SK-N-SH treated with all-trans-retinoic acid at 6 μM for 48 hours (cell line): ENCODE data around the gene FARSB.

ENCODE experiments used
- ATAC-seq: fragments of 200-7000 bp; cut with Tn5 transposase; 3 replicates; pipeline ENCODE4 v1.9.1; 2020; ENCODE audit warnings: mild to moderate bottlenecking, moderate library complexity
- BACH2 ChIP-seq: fragments of 250-450 bp; sonication (Bioruptor Pico); IDR thresholded peaks from 2 replicates; pipeline ENCODE4 v1.9.0; 2021; ENCODE audit warnings: mild to moderate bottlenecking, borderline replicate concordance
- CSDC2 ChIP-seq: fragments of 250-450 bp; sonication (Bioruptor Pico); IDR thresholded peaks from 2 replicates; pipeline ENCODE4 v1.5.0; 2020; ENCODE audit warnings: mild to moderate bottlenecking, moderate library complexity
- ESRRG ChIP-seq: fragments of 250-450 bp; sonication (Bioruptor Pico); IDR thresholded peaks from 2 replicates; pipeline ENCODE4 v1.6.1; 2021; ENCODE audit warnings: mild to moderate bottlenecking
- GLIS3 ChIP-seq: fragments of 250-450 bp; sonication (Bioruptor Pico); IDR thresholded peaks from 2 replicates; pipeline ENCODE4 v1.5.0; 2020; ENCODE audit warnings: mild to moderate bottlenecking, moderate library complexity
- ISL1 ChIP-seq: fragments of 250-450 bp; sonication (Bioruptor Pico); IDR thresholded peaks from 2 replicates; pipeline ENCODE4 v2.1.2; 2022; ENCODE audit warnings: mild to moderate bottlenecking, moderate library complexity
- OSR1 ChIP-seq: fragments of 250-450 bp; sonication (Bioruptor Pico); IDR thresholded peaks from 2 replicates; pipeline ENCODE4 v1.8.0; 2022; ENCODE audit warnings: moderate library complexity, mild to moderate bottlenecking, inconsistent platforms
- PATZ1 ChIP-seq: fragments of 250-450 bp; sonication (Bioruptor Pico); IDR thresholded peaks from 2 replicates; pipeline ENCODE4 v1.8.0; 2020; ENCODE audit warnings: mild to moderate bottlenecking, moderate library complexity, borderline replicate concordance
- PPARA ChIP-seq: fragments of 250-450 bp; sonication (Bioruptor Pico); IDR thresholded peaks from 2 replicates; pipeline ENCODE4 v1.5.0; 2020; ENCODE audit warnings: mild to moderate bottlenecking, borderline replicate concordance
- RARB ChIP-seq: fragments of 250-450 bp; sonication (Bioruptor Pico); IDR thresholded peaks from 2 replicates; pipeline ENCODE4 v1.8.0; 2021; ENCODE audit warnings: mild to moderate bottlenecking, moderate library complexity
- SNAI2 ChIP-seq: fragments of 250-450 bp; sonication (Bioruptor Pico); IDR thresholded peaks from 2 replicates; pipeline ENCODE4 v1.5.0; 2020; ENCODE audit warnings: mild to moderate bottlenecking, moderate library complexity
- TCF4 ChIP-seq: fragments of 250-450 bp; sonication (Bioruptor Pico); IDR thresholded peaks from 2 replicates; pipeline ENCODE4 v1.8.0; 2021; ENCODE audit warnings: mild to moderate bottlenecking, moderate library complexity, borderline replicate concordance
- TOX ChIP-seq: fragments of 250-450 bp; sonication (Bioruptor Pico); IDR thresholded peaks from 2 replicates; pipeline ENCODE4 v1.8.0; 2021; ENCODE audit warnings: mild to moderate bottlenecking, moderate library complexity, borderline replicate concordance
- ZC3H10 ChIP-seq: fragments of 250-450 bp; sonication (Bioruptor Pico); IDR thresholded peaks from 2 replicates; pipeline ENCODE4 v1.5.1; 2021; ENCODE audit warnings: mild to moderate bottlenecking, moderate library complexity
- ZFP3 ChIP-seq: fragments of 250-450 bp; sonication (Bioruptor Pico); IDR thresholded peaks from 2 replicates; pipeline ENCODE4 v1.5.0; 2020; ENCODE audit warnings: mild to moderate bottlenecking, moderate library complexity
- ZFP30 ChIP-seq: fragments of 450-650 bp; formaldehyde crosslinking; IDR thresholded peaks from 2 replicates; pipeline ENCODE4 v1.5.0; 2022; ENCODE audit warnings: mild to moderate bottlenecking, moderate library complexity
- ZNF565 ChIP-seq: fragments of 450-650 bp; formaldehyde crosslinking; conservative IDR thresholded peaks from 2 replicates; pipeline ENCODE4 v1.5.0; 2020; ENCODE audit warnings: low read depth, mild to moderate bottlenecking, moderate library complexity
- ZNF8 ChIP-seq: fragments of 450-650 bp; formaldehyde crosslinking; IDR thresholded peaks from 2 replicates; pipeline ENCODE4 v1.5.0; 2020; ENCODE audit warnings: mild to moderate bottlenecking, moderate library complexity
- TF ChIP-seq, protein P1 (sequence below): fragments of 250-450 bp; sonication (Bioruptor Pico); IDR thresholded peaks from 2 replicates; pipeline ENCODE4 v1.5.1; 2021; ENCODE audit warnings: mild to moderate bottlenecking, moderate library complexity
- TF ChIP-seq, protein P2 (sequence below): fragments of 250-450 bp; sonication (Bioruptor Pico); IDR thresholded peaks from 2 replicates; pipeline ENCODE4 v1.8.0; 2021; ENCODE audit warnings: low read depth, mild to moderate bottlenecking, moderate library complexity, borderline replicate concordance
- TF ChIP-seq, protein P3 (sequence below): fragments of 250-450 bp; sonication (Bioruptor Pico); IDR thresholded peaks from 2 replicates; pipeline ENCODE4 v1.5.1; 2020; ENCODE audit warnings: low read depth, mild to moderate bottlenecking, moderate library complexity

Gene FARSB

DNA sequence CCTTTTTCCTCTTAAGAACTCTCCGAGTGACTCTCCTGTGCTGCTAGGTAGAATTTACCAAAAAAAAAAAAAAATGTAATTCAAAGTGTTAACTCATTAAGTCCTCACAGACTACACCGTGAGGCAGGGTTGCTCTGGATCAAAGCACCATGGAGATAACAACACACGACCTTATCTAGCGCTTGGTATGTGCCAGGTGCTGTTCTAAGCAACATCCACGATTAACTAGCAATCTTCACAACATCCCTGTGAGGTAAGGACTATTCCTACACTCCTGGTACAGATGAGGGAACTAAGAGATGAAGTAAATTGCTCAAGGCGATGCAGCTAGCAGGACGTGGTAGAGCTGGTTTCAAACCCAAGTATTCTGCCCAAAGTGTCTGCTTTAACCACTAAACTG, 17.4 kb upstream of the FARSB start (continued):
- no peak for TF ChIP-seq BACH2 (CRISPR knock-in tag)

GRCh38 chr2:222672068-222672401, 16.1 kb upstream of the FARSB start:
- TF ChIP-seq TCF4 (CRISPR knock-in tag) (no peak), ESRRG (no peak), OSR1 (no peak), ZNF565 (CRISPR knock-in tag) (no peak), RARB (CRISPR knock-in tag) (no peak), CSDC2 (CRISPR knock-in tag) (no peak), TOX (no peak), PPARA (no peak), ZC3H10 (CRISPR knock-in tag) (no peak), ZFP3 (no peak), ZFP30 (CRISPR knock-in tag) (no peak), ZNF8 (no peak), GLIS3 (CRISPR knock-in tag) (no peak), ISL1 (CRISPR knock-in tag) (no peak), SNAI2 (CRISPR knock-in tag) (no peak)
- TF ChIP-seq, protein P1, sequence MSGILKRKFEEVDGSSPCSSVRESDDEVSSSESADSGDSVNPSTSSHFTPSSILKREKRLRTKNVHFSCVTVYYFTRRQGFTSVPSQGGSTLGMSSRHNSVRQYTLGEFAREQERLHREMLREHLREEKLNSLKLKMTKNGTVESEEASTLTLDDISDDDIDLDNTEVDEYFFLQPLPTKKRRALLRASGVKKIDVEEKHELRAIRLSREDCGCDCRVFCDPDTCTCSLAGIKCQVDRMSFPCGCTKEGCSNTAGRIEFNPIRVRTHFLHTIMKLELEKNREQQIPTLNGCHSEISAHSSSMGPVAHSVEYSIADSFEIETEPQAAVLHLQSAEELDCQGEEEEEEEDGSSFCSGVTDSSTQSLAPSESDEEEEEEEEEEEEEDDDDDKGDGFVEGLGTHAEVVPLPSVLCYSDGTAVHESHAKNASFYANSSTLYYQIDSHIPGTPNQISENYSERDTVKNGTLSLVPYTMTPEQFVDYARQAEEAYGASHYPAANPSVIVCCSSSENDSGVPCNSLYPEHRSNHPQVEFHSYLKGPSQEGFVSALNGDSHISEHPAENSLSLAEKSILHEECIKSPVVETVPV (CRISPR knock-in tag) = no peak
- TF ChIP-seq, protein P2, sequence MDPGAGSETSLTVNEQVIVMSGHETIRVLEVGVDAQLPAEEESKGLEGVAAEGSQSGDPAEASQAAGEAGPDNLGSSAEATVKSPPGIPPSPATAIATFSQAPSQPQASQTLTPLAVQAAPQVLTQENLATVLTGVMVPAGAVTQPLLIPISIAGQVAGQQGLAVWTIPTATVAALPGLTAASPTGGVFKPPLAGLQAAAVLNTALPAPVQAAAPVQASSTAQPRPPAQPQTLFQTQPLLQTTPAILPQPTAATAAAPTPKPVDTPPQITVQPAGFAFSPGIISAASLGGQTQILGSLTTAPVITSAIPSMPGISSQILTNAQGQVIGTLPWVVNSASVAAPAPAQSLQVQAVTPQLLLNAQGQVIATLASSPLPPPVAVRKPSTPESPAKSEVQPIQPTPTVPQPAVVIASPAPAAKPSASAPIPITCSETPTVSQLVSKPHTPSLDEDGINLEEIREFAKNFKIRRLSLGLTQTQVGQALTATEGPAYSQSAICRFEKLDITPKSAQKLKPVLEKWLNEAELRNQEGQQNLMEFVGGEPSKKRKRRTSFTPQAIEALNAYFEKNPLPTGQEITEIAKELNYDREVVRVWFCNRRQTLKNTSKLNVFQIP = no peak
- TF ChIP-seq, protein P3, sequence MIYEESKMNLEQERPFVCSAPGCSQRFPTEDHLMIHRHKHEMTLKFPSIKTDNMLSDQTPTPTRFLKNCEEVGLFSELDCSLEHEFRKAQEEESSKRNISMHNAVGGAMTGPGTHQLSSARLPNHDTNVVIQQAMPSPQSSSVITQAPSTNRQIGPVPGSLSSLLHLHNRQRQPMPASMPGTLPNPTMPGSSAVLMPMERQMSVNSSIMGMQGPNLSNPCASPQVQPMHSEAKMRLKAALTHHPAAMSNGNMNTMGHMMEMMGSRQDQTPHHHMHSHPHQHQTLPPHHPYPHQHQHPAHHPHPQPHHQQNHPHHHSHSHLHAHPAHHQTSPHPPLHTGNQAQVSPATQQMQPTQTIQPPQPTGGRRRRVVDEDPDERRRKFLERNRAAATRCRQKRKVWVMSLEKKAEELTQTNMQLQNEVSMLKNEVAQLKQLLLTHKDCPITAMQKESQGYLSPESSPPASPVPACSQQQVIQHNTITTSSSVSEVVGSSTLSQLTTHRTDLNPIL (CRISPR knock-in tag) = no peak
- TF ChIP-seq, all 23 proteins: peak for 0

DNA sequence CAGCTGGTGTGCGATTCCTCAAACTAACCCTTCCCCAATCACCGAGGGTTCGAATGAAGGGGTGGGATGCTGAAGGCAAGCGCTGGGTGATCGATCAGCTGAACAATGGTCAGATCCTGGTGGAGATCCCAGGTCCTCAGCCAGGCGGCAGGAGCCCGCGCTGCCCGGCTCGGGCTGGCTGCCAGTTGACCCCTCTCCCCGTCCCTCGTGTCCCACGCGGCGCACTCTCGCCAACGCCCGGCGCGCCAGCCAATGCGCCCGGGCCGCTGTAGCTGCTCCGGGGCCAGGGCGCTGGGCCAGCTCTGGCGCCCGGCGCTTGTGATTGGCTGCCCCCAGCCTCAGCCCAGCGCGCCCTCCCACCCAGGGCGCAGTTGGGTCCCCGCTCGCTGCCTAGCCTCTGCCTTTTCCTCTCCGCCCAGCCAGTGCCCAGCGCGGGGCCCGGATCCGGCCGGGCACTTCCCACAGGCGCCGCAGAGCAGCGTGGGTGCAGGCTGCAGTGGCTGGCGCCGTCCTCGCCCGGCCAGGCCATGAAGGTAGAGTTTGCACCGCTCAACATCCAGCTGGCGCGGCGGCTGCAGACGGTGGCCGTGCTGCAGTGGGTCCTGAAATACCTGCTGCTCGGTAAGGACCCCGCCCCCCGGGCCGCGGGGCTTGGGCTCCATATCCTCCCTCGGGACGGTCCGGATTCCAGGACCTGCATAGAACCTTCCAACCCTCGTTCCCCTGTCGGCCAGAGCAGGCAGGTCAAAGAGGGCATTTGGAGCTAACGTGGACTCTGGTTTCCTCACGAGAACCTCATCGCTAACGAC, 15.6 kb upstream of the FARSB start, which contains the start of gene MOGAT1:
MOGAT1 (plus strand) TSS at position 400 of the 809 bp plus-strand sequence; CDS start at position 528, 128 bp downstream.
- ATAC-seq = peak; percentile 95
- TF ChIP-seq PATZ1 (CRISPR knock-in tag) (no peak), RARB (CRISPR knock-in tag) (no peak)
- TF ChIP-seq, protein P1 (CRISPR knock-in tag) = no peak
- TF ChIP-seq, all 23 proteins: peak for 0

More at GRCh38 chr2:222672068-222672401, 16.1 kb upstream of the FARSB start:
- ATAC-seq = no peak

GRCh38 chr2:222670191-222671038, 14.5 kb upstream of the FARSB start:
- TF ChIP-seq ESRRG (no peak), PATZ1 (CRISPR knock-in tag) (no peak), GLIS3 (CRISPR knock-in tag) (no peak), ZC3H10 (CRISPR knock-in tag) (no peak), OSR1 (no peak)
- no peak for ATAC-seq
